Measurements from ENCODE around the gene MORN5.
"Not testable (repeated sequence)": the region's sequence is repeated elsewhere in the genome, so short reads cannot be mapped to it uniquely, and the experiment has no call there.

MORN5 gene

GRCh38 chr9:122159026-122159924 is at the start of gene MORN5, which contains the start of gene NDUFA8:
MORN5 (plus strand) TSS chr9:122159908; CDS start chr9:122159973, 65 bp downstream.
NDUFA8 (minus strand) TSS chr9:122159779; CDS start chr9:122159677, 102 bp downstream.
- DNase-seq: peak; percentile 98

DNA sequence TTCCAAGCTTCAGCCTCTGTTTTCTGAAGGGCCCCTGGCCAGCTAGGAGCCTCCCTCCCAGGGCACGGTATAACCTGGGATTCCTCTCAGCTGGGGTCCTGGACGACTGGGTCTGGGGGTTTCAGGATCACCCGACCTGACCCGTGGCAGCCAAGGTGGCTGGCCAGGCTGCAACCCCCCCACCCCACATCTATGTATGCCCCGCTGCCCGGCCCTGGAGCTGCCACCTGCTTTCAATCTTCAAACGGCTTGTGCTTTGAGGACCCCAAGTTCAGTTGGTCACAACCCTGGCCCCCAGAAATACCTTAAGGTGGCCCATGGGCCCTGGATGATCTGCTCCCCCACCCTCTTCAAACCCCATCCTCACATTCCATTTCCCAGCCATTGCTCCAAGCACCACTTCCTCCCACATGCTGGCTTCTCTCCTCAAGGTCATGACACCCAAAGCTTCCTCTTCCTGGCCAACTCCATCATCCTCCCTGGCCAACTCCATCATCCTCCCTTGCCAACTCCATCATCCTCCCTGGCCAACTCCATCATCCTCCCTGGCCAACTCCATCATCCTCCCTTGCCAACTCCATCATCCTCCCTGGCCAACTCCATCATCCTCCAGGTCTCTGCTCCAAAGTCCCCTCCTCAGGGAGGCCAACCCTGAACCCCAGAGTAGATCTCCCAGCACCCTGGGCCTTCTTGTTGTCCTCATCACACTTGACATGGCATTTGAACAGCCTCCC is 49.4 kb upstream of the MORN5 start:
- DNase-seq: no peak

- no peak for DNase-seq
Observed at GRCh38 chr9:122111413-122112085, 48.2 kb upstream of the MORN5 start.

GRCh38 chr9:122112238-122112637 is 47.5 kb upstream of the MORN5 start:
- DNase-seq: no peak

DNA sequence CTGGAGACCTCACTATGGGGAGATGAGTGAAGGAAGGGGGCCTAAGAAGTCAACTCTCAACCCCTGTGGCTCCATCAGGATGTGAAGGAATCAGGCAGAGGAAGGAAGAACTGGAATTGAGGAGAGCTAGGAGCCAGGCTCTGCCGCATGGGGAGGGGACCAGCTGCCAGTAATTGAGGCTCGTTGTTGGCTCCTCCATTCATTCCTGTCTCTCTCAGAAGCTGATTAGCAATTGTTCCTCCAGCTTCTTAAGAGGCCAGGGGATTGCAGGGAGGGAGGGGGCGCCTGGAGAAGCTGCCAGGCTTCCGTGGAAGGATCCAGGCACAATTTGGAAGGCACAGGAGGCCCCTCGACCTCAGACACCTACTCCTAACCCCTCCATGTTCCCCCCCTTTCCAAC is 46.1 kb upstream of the MORN5 start:
- no peak for DNase-seq

GRCh38 chr9:122115176-122116035 is 44.3 kb upstream of the MORN5 start:
- DNase-seq: no peak

DNA sequence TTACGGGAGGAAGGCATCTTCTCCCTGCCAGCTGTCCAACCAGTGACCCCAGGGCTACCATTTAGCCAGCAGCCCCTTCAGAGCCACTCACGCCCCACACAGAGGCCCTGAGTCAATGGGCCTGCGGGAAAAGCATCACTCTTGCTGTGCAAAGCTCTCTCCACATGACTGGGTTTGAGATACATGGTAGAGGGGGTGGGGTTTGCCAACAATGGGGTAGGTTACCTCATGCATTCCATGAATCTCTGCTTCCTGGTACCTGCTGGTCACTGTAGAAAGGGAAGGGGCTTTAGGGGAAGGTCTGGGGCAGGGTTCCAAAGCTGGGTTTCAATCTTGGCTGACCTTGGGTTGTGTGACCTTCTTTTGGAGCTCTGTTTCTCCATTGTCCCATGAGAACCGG is 43.7 kb upstream of the MORN5 start:
- no peak for DNase-seq

DNA sequence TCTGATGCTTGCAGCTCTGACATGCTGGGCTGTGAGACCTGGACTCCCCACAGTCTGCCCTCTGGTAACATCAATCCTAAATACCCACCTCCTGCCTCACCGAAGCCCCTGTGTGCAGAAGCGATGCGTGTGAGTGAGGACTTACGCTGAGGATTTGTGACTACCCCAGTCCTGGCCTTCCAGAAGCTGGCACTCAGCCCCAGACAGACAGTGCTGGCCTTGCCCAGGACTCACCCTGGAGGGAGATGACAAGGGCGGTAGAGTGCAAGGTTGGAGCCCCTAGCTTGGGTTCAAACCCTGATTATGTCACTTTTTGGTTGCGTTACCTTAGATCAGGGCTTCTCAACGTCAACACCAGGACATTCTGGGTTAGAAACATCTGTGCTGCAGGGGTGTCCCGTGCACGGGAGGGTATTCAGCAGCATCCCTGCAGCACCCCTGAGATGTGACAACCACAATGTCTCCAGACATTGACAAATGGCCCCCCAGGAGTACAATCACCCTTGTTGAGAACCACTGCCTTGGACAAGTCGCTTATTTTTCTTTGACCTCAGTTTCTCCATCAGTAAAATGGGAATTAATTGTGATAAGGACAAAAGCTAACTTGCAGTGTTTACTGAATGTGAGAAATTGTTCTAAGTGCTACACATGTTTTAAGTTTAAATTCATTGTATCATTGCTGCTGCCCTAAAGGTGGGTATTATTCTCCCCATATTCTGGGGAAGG is 43.1 kb upstream of the MORN5 start:
- no peak for DNase-seq

DNA sequence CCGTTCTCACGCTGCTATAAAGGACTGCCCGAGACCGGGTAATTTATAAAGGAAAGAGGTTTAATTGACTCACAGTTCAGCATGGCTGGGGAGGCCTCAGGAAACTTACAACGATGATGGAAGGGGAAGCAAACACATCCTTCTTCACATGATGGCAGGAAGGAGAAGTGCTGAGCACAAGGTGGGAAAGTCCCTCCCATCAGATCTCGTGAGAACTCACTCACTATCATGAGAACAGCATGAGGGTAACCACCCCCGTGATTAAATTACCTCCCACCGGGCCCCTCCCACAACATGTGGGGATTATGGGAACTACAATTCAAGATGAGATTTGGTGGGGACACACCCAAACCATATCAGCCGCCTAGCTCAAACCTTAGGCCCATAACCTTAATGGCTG is 42.5 kb upstream of the MORN5 start:
- DNase-seq: not testable (repeated sequence)

DNA sequence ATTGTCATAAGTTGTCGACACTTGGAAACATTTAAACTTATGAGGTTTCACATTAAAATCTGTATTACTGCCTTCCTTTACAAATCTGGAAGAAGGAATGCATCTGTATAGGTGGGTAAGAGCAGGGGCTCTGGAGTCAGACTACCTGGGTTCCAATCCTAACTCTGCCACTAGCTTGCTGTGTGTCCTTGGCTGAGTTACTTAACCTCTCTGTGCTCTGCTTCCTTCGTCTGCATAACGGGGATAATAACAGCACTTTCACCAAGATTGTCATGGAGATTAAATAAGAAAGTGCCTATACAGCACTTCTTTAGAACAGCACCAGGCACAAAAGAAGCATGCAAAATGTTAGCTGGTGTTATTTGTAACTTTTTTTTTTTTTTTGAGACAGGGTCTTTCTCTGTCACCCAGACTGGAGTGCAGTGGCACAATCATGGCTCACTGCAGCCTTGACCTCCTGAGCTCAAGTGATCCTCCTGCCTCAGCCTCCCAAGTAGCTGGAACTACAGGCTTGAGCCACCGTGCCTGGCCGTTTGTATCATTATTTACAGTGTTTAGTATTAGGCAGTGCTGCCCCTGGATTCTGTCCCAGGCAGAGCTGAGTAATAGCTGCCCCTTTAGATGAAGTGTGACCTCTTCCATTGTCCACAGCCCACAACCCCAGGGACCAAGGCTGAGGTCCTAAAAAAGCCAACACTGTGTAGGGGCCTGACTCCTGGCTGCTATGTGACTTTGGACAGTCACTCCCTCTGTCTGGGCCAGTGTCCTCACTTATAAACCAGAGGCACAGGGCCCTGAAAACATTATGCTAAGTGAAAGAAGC is 41.2 kb upstream of the MORN5 start:
- DNase-seq: no peak

DNA sequence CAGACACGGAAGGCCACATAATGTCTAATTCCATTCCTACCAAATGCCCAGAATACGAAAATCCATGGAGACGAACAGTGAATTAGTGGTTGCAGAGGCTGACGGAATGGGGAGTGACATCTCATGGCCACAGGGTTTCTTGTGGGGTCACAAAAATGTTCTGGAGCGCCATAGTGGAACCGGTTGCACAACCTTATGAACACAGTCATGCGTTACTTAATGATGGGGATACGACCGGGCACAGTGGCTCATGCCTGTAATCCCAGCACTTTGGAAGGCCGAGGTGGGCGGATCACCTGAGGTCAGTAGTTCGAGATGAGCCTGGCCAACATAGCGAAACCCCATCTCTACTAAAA is 40.6 kb upstream of the MORN5 start:
- no peak for DNase-seq

DNA sequence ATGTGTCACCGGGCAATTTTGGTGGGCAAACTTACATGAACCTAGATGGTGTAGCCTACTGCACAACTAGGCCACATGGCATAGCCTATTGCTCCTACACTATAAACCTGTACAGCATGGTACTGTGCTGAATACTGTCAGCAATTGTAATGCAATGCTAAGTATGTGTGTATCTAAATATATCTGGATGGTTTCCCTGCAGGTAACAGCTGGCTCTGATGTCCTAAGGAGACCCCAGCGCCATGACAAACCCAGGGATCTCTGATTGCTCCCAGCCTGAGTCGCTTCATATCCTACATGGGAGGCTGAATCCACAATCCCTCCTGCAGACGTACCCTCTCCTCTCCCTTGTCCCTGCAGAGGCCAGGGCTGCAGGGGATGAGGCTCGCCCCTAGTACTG is 40.0 kb upstream of the MORN5 start:
- no peak for DNase-seq

GRCh38 chr9:122120316-122121071 is 39.2 kb upstream of the MORN5 start:
- DNase-seq: no peak

DNA sequence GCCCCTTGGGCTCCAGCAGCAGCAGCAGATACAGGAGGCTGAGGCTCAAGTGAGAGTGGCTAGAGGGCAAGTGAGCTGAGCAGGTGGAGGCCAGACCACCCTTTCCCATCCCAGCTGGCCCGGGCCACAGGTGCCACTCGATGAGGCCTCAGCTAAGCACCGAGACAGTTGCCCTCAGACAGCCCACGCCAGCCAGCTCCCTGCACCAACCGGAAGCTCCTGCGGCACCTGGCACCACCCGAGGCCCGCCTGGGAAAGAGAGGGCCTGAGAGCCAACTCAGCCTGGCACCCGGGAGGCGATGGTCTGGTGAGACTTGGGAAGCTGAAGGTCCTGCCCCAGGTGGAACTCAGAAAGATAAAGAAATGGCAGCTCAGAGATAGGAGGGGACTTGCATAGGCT is 38.3 kb upstream of the MORN5 start:
- DNase-seq: no peak

DNA sequence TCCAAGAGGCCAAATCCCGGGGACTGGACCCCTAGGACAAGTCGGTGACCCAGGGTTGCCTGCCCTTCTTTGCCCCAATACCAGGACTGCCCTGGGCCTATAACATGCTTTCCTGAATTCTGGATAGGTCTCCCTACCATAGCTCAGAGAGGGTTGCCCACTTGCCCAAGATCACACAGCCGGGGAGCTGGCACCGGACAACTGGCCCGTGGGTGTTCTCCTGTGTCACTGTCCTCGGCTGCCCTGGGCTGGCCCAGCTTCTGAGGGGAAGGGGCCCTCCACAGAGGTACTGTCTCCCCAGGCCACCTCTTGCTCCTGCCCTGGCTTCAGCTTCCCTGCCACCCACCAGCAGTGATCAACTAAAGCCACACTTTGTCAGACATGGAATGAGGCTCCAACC is 37.8 kb upstream of the MORN5 start:
- DNase-seq: no peak

DNA sequence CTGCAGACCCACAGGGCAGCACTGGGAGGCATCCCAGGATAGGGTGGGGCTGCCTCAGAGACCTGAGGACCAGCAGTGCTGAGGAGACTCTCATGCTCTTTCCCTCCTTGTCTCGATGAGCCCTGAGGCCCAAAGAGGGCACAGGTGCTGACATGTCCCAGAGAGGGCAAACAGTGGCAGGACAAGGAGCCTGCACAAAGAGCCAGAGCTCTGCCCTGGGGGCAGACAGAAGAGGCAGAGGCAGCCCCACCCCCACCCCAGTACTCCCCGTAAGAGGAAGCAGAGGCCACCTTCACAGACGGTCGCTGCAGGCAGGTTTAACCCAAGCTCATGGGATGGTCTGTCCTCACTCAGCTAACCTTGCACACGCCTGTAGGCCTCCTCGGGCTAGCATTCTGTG is 37.2 kb upstream of the MORN5 start:
- DNase-seq: no peak

DNA sequence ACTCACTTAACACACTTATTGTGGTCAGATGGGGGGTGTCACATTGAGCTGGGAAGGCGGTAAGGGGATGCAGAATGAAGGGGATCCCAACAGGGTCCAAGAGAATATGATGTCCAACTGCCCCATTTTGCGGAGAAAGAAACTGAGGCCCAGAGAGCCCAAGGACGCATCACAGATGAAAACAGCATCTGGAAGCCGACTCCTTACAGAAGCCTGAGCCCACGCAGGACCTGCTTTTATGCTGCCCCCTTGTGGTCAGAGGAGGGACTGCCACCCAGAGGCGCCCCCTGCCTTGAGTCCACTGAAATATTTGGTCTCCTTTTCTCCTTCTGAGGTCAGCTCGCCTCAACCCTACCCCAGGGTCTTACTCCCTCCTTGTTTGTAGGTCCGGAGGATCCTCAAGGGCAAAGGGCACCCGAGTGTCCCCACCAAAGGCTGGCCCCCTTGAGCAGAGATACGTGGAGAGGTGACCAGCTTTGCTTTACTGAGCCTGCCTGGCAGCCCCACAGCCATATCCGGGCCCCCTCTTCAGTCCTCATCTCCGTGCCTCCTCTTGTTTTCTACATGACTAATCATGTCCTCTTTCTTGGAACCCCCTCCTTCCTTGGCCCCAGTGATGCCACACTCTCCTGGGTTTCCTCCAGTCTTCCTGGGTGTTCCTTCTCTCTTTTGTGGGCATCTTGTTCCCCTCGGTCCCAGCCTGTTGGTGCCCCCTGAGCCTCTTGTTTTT is 36.6 kb upstream of the MORN5 start:
- DNase-seq: peak; percentile 90

DNA sequence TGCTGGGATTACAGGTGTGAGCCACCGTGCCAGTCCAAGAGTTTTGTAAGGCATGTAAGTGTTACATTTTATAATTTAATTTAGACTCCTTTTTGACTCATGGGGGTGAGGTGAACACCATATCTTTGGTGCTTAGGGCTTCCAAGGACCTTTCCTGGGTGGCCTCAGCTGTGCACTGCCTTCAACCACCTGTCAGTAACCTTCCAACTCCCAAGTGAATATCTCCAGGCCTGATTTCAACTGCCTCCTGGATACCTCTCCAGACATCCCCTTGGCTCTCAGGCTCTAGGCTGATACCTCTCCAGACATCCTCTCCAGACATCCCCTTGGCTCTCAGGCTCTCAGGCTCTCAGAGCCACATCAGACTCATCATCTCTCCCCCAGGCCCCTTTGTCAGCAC is 35.7 kb upstream of the MORN5 start:
- DNase-seq: no peak

DNA sequence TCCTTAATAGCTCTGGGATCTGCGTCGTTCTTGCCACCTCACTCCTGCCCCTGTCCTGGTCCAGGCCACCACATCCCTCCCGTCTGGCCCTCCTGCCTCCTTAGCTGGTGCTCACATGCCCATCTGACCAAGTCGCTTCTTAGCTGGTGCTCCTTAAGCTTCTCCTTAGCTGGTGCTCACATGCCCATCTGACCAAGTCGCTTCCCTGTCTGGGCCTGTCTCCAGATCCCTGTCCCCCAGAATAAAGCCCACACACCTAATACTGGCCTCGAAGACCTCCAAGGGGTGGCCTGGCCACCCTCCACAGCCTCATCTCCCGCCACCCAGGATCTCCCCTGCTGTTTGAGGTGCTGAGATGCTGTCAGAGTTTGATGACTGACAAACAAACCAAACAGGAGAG is 35.2 kb upstream of the MORN5 start:
- DNase-seq: no peak

DNA sequence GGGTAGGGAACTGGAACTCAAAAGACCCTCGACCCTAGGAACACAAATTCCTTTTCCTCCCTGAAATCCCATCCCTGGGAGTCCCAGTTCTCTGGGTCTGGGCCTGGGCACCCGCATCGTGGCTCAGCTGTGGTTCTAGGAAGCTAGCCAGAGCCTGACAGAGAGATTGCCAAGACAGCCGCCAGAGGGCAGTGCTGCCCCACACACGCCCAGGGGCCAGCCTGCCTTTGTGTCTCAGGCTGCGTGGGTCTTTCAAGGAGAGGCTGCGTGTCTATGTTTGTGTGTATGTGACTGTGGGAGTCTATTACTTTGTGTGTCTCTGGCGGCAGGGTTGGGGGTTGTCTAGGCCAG is 34.6 kb upstream of the MORN5 start:
- DNase-seq: peak; percentile 93
